Tibial nerve (tissue), 4 donors: ENCODE data around the gene CACNA2D2. TPM values are rescaled to one million over a fixed set of nuclear protein-coding genes. Genes with fewer than 3 reads are reported as not detected.

ENCODE experiments used
- DNase-seq, 2 donors: peaks; one replicate each; pipeline ENCODE4 v3.0.0-alpha.2; 2019; ENCODE audit warnings: low spot score in 2 of 2
- H3K27ac ChIP-seq, 4 donors: fragments of 200-600 bp; sonication (generic) in 3 of 4; one replicate each; pipeline ENCODE4 v1.5.1; 2017 to 2019; ENCODE audit warnings: mild to moderate bottlenecking in 1 of 4
- H3K27me3 ChIP-seq, 2 donors: fragments of 200-600 bp; sonication (generic) in 1 of 2; one replicate each; pipeline versions ENCODE4 v1.5.1 to v1.6.0; 2017 to 2019
- H3K36me3 ChIP-seq, 3 donors: fragments of 200-600 bp; sonication (generic); one replicate each; pipeline ENCODE4 v1.5.1; 2018 to 2019
- H3K4me1 ChIP-seq, 4 donors: fragments of 200-600 bp; sonication (generic) in 3 of 4; one replicate each; pipeline ENCODE4 v1.5.1; 2017 to 2019
- H3K4me3 ChIP-seq, 4 donors: fragments of 200-600 bp; sonication (generic) in 3 of 4; one replicate each; pipeline ENCODE4 v1.5.1; 2017 to 2019; ENCODE audit warnings: mild to moderate bottlenecking in 1 of 4, moderate library complexity in 1 of 4
- H3K9me3 ChIP-seq, 4 donors: fragments of 200-600 bp; sonication (generic) in 3 of 4; one replicate each; pipeline ENCODE4 v1.5.1; 2017 to 2019
- CTCF ChIP-seq, 5 experiments: fragments of 200-600 bp in 3 of 5; fragments of 450-650 bp in 2 of 5; sonication (generic) in 3 of 5; IDR thresholded peaks; one replicate each; pipeline ENCODE4 v1.5.1; 2016 to 2019; ENCODE audit warnings: antibody characterized with exemption in 5 of 5, mild to moderate bottlenecking in 3 of 5, moderate library complexity in 2 of 5
- EP300 ChIP-seq, 2 donors: sonication (generic); formaldehyde crosslinking; IDR thresholded peaks; one replicate each; pipeline ENCODE4 v1.6.1; 2017; ENCODE audit warnings: antibody characterized with exemption in 2 of 2, mild to moderate bottlenecking in 1 of 2
- POLR2A ChIP-seq, 2 donors: fragments of 450-650 bp; IDR thresholded peaks; one replicate each; pipeline ENCODE4 v1.6.1; 2017; ENCODE audit warnings: antibody characterized with exemption in 2 of 2, mild to moderate bottlenecking in 2 of 2, moderate library complexity in 2 of 2
- WGBS, 2 donors: methylation state at CpG; one replicate each; pipeline ENCODE4 v1.1.5; 2018; 5-methylcytosine and 5-hydroxymethylcytosine counted together
- total RNA-seq, 4 donors: library from RNA; depleted of rRNA; stranded (reverse); fragments of >200 nt; gene quantifications; one replicate each; pipeline ENCODE4 v1.1.0, GENCODE V29; 2016

Gene CACNA2D2
- total RNA-seq, 4 donors from 2014 or later, result 0.84 to 2.0 (median 1.2) TPM

GRCh38 chr3:50388720-50389413, 114.6 kb downstream of the CACNA2D2 start:
- Histone ChIP-seq H3K4me3 (no peak overlapping the region), H3K4me1 (peaks cover 0 to 26% (median 4%) of the 10 kb centered on the region in 4 donors), H3K36me3 (no peaks in the 10 kb centered on the region), H3K27me3 (no peaks in the 10 kb centered on the region), H3K9me3 (no peaks in the 10 kb centered on the region), H3K27ac (no peak overlapping the region)
- no peak for TF ChIP-seq CTCF (IDR thresholded peaks at IDR 0.05)
- TF ChIP-seq EP300 (IDR thresholded peaks at IDR 0.05), result no peak
- TF ChIP-seq POLR2A (IDR thresholded peaks at IDR 0.05), result no peak
- WGBS, 2 donors, result 64 to 69% methylated on average over 16 to 22 of the region's 22 CpGs
- DNase-seq, result no peak

GRCh38 chr3:50388016-50388719, 115.3 kb downstream of the CACNA2D2 start:
- Histone ChIP-seq H3K4me1 (peaks cover 0 to 31% (median 4%) of the 10 kb centered on the region in 4 donors), H3K36me3 (no peaks in the 10 kb centered on the region), H3K4me3 (no peak overlapping the region), H3K27ac (no peak overlapping the region), H3K27me3 (no peaks in the 10 kb centered on the region), H3K9me3 (no peaks in the 10 kb centered on the region)
- TF ChIP-seq EP300 (IDR thresholded peaks at IDR 0.05) (no peak), CTCF (IDR thresholded peaks at IDR 0.05) (peak in 4 of 5 experiments; percentile 23 to 44 (median 34))
- no peak for DNase-seq
- 75% methylated on average over 21 to 25 of the region's 25 CpGs for WGBS, 2 donors

GRCh38 chr3:50385754-50386153, 117.7 kb downstream of the CACNA2D2 start:
- no peak for DNase-seq
- no peak overlapping the region for H3K4me3 ChIP-seq
- H3K27ac ChIP-seq, result no peak overlapping the region
- H3K4me1 ChIP-seq, result peaks cover 0 to 27% (median 8%) of the 10 kb centered on the region in 4 donors
- TF ChIP-seq CTCF (IDR thresholded peaks at IDR 0.05), result no peak
- no peak for TF ChIP-seq POLR2A (IDR thresholded peaks at IDR 0.05)
- TF ChIP-seq EP300 (IDR thresholded peaks at IDR 0.05), result no peak
- H3K27me3 ChIP-seq, result no peaks in the 10 kb centered on the region
- H3K9me3 ChIP-seq, result no peaks in the 10 kb centered on the region
- H3K36me3 ChIP-seq, result no peaks in the 10 kb centered on the region
- WGBS, 2 donors, result 78 to 82% methylated on average over 13 of the region's 13 CpGs

GRCh38 chr3:50383750-50384149, 119.7 kb downstream of the CACNA2D2 start:
- Histone ChIP-seq H3K36me3 (no peaks in the 10 kb centered on the region), H3K4me1 (peaks cover 0 to 20% (median 5%) of the 10 kb centered on the region in 4 donors), H3K9me3 (no peaks in the 10 kb centered on the region), H3K27ac (no peak overlapping the region), H3K4me3 (no peak overlapping the region), H3K27me3 (no peaks in the 10 kb centered on the region)
- no peak for DNase-seq
- TF ChIP-seq POLR2A (IDR thresholded peaks at IDR 0.05) (no peak), EP300 (IDR thresholded peaks at IDR 0.05) (no peak), CTCF (IDR thresholded peaks at IDR 0.05) (no peak)
- 62 to 77% methylated on average over 5 to 6 of the region's 6 CpGs for WGBS, 2 donors

GRCh38 chr3:50382722-50383121, 120.7 kb downstream of the CACNA2D2 start:
- Histone ChIP-seq H3K36me3 (no peaks in the 10 kb centered on the region), H3K27ac (peak overlapping the region in 2 of 4 donors; percentile 27 to 50), H3K4me3 (no peak overlapping the region), H3K4me1 (peaks cover 0 to 20% (median 5%) of the 10 kb centered on the region in 4 donors), H3K27me3 (no peaks in the 10 kb centered on the region), H3K9me3 (no peaks in the 10 kb centered on the region)
- TF ChIP-seq POLR2A (IDR thresholded peaks at IDR 0.05) (no peak), CTCF (IDR thresholded peaks at IDR 0.05) (no peak)
- 83 to 86% methylated on average over 12 of the region's 12 CpGs for WGBS, 2 donors
- DNase-seq, result no peak
